Left ventricle myocardium inferior (tissue), 1 donor: ENCODE results near the gene GPC6. TPM values are rescaled to one million over a fixed set of nuclear protein-coding genes. Genes with fewer than 3 reads are reported as not detected.

Source experiments
- DNase-seq: peaks from one replicate; pipeline ENCODE4 v3.0.0-alpha.2; 2020
- H3K27ac ChIP-seq: fragments of 200-600 bp; replicated peaks from 2 replicates; pipeline ENCODE4 v1.8.0; 2021
- H3K27me3 ChIP-seq: fragments of 200-600 bp; 2 replicates; pipeline ENCODE4 v1.8.0; 2021; ENCODE audit warnings: low read depth
- H3K36me3 ChIP-seq: fragments of 200-600 bp; 2 replicates; pipeline ENCODE4 v1.8.0; 2021
- H3K4me1 ChIP-seq: fragments of 200-600 bp; 2 replicates; pipeline ENCODE4 v1.8.0; 2021
- H3K4me3 ChIP-seq: fragments of 200-600 bp; 2 replicates; pipeline ENCODE4 v1.8.0; 2021; ENCODE audit warnings: mild to moderate bottlenecking, moderate library complexity
- H3K9me3 ChIP-seq: fragments of 200-600 bp; replicated peaks from 2 replicates; pipeline ENCODE4 v1.8.0; 2021
- CTCF ChIP-seq: fragments of 200-600 bp; IDR thresholded peaks from 2 replicates; pipeline ENCODE4 v1.8.0; 2021; ENCODE audit warnings: antibody characterized with exemption, mild to moderate bottlenecking, borderline replicate concordance
- intact Hi-C: fragments of 100-400 bp; cut with micrococcal nuclease; formaldehyde crosslinking; loops from one replicate; pipeline ENCODE4 v1.11.0; 2022
- total RNA-seq: library from RNA; stranded (reverse); fragmentation: NEBNext Ultra II Directional; extraction: Animal tissue kit (Norgen Biotek cat#: 25700); gene quantifications from one replicate; pipeline ENCODE4 v1.2.1, GENCODE V29; 2021
- donor health status: DM: no; HTN: yes; CAD: no; lungs with severe emphysema.

The GPC6 gene
- total RNA-seq, 1 donor from 2014 or later, result 1.8 TPM

GRCh38 chr13:93398167-93399035 lies 171.8 kb downstream of the GPC6 start:
- Histone ChIP-seq H3K4me3 (no peak overlapping the region), H3K27ac (no peak overlapping the region), H3K9me3 (peaks cover 10% of the 10 kb centered on the region), H3K27me3 (no peaks in the 10 kb centered on the region), H3K4me1 (no peaks in the 10 kb centered on the region), H3K36me3 (no peaks in the 10 kb centered on the region)
- DNase-seq, result no peak
- intact Hi-C loops, result no loop called here
- TF ChIP-seq CTCF, result no peak

DNA sequence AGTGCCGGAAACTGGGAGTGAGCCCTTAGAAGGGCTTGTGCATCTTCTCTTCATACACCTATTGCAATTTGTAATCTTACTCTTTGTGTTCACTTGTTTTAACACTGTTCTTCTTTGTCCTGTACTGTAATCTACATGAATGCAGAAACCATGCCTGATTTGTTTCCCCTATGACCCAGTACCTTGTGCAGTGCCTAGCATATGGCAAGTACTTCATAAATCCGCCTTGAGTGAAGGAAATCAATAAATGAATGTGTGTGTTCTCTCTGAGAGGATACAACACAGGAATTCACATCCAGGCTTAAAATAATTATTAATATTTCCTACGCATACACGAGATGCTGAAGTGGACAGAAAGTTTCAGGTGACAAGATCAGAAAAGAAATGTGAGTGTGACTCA lies 172.6 kb downstream of the GPC6 start:
- intact Hi-C loops, result no loop called here
- H3K9me3 ChIP-seq, result peaks cover 10% of the 10 kb centered on the region
- no peak for DNase-seq
- no peaks in the 10 kb centered on the region for H3K36me3 ChIP-seq
- H3K4me3 ChIP-seq, result no peak overlapping the region
- no peaks in the 10 kb centered on the region for H3K27me3 ChIP-seq
- no peak overlapping the region for H3K27ac ChIP-seq
- H3K4me1 ChIP-seq, result no peaks in the 10 kb centered on the region
- TF ChIP-seq CTCF, result no peak

DNA sequence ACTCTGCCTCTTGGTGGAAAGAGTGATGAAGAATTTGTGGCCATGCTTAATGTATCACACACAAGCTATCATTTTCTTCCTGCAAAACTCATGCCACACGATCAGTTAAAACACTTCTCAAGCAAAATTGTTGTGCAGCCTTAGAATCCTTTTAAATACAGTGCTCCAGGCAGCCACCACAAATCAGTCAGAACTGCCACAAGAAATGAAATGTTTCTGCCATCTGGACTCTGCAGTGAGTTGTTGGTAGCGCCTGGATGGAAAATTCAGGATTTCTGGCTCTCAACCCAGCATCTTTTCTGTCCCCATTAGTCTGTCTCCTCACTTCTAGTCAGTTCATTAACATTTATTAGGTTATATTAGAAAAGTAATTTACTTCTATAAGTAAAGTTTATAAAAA lies 179.5 kb downstream of the GPC6 start:
- no peaks in the 10 kb centered on the region for H3K4me1 ChIP-seq
- no peak overlapping the region for H3K4me3 ChIP-seq
- no peaks in the 10 kb centered on the region for H3K36me3 ChIP-seq
- no peak overlapping the region for H3K27ac ChIP-seq
- no peak for DNase-seq
- intact Hi-C loops, result no loop called here
- H3K27me3 ChIP-seq, result no peaks in the 10 kb centered on the region
- H3K9me3 ChIP-seq, result no peaks in the 10 kb centered on the region
- TF ChIP-seq CTCF, result no peak

DNA sequence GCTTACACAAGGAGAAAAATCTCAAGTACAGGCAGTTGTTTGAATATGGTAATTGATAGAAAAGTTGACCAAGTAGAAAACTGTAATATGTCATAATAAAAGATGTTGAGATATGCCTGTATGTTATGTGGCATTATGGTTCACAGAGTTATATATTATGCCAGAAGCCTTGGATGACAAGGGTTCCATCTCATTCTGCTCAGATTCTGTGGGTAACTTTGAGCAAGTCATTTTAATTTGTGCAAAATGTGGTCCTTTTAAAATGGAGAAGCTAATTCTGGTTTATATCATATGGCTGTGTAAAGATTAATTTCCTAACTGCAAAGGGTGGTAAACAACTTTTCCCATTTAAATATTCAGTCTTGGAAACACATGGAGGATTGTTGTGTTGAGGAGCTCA lies 180.9 kb downstream of the GPC6 start:
- H3K4me3 ChIP-seq, result no peak overlapping the region
- intact Hi-C loops, result no loop called here
- no peaks in the 10 kb centered on the region for H3K4me1 ChIP-seq
- TF ChIP-seq CTCF, result no peak
- H3K27me3 ChIP-seq, result no peaks in the 10 kb centered on the region
- H3K9me3 ChIP-seq, result no peaks in the 10 kb centered on the region
- H3K27ac ChIP-seq, result no peak overlapping the region
- no peak for DNase-seq
- H3K36me3 ChIP-seq, result no peaks in the 10 kb centered on the region

DNA sequence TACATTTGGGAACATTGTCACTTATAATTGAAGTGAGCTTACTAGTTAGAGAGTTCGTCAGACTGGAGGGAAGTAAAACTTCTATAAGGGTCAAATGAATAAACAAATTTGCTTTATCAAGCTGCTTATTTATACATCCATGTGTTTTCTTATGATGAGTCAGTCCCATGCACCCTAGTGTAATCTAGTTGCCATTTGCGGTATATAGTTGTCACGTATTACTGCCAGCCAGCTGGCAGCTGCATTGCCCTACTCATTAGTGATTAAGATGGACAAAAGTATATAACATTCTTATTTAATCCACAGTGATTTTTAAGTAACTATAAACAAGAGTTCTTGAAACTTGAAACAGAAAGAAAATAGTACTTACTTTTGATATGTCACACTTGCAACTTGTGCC lies 182.4 kb downstream of the GPC6 start:
- H3K4me3 ChIP-seq, result no peak overlapping the region
- no peak overlapping the region for H3K27ac ChIP-seq
- TF ChIP-seq CTCF, result no peak
- no peaks in the 10 kb centered on the region for H3K4me1 ChIP-seq
- DNase-seq, result no peak
- H3K36me3 ChIP-seq, result no peaks in the 10 kb centered on the region
- intact Hi-C loops, result no loop called here
- no peaks in the 10 kb centered on the region for H3K27me3 ChIP-seq
- no peaks in the 10 kb centered on the region for H3K9me3 ChIP-seq
